Keratinocyte (primary cell): ENCODE measurements around the gene GGA1.

Experiments used
- CTCF ChIP-seq, 3 experiments: IDR thresholded peaks in 1 of 3; conservative IDR thresholded peaks in 1 of 3; optimal IDR thresholded peaks in 1 of 3; 2 replicates in 2 of 3; 3 replicates in 1 of 3; pipeline versions ENCODE3 to v1.5.1; 2011; ENCODE audit warnings: low read length in 3 of 3, mild to moderate bottlenecking in 3 of 3, moderate library complexity in 2 of 3, control low read depth in 1 of 3, inconsistent platforms in 1 of 3; ENCODE audit not compliant: insufficient read depth in 2 of 3; ENCODE audit errors: extremely low read depth in 1 of 3
- EZH2 ChIP-seq: IDR thresholded peaks from one replicate; pipeline ENCODE4 v1.6.1; 2012; ENCODE audit warnings: inconsistent platforms, mild to moderate bottlenecking, low read length, moderate library complexity

GRCh38 chr22:37675930-37676735 is 67.5 kb downstream of the GGA1 start:
- TF ChIP-seq CTCF (optimal IDR thresholded peaks at IDR 0.05 in 1 of 3, IDR thresholded peaks at IDR 0.05 in 1 of 3, conservative IDR thresholded peaks at IDR 0.05 in 1 of 3; ENCODE audit: extremely low read depth in 1 of 3, insufficient read depth in 2 of 3, low read length in 3 of 3) (no peak), EZH2 (no peak)
